Vagina (tissue), 2 donors: ENCODE data around the gene AFAP1. TPM values are rescaled to one million over a fixed set of nuclear protein-coding genes. Genes with fewer than 3 reads are reported as not detected.

ENCODE experiments used
- DNase-seq, 2 donors: peaks; one replicate each; pipeline ENCODE4 v3.0.0-alpha.2; 2017; ENCODE audit errors: extremely low spot score in 2 of 2
- H3K27ac ChIP-seq: fragments of 200-600 bp; sonication (generic); one replicate; pipeline ENCODE4 v1.5.1; 2019
- H3K27me3 ChIP-seq: fragments of 200-600 bp; sonication (generic); one replicate; pipeline ENCODE4 v1.5.1; 2019
- H3K36me3 ChIP-seq, 2 donors: fragments of 200-600 bp; sonication (generic); one replicate each; pipeline ENCODE4 v1.5.1; 2017 to 2019
- H3K4me1 ChIP-seq: fragments of 200-600 bp; sonication (generic); one replicate; pipeline ENCODE4 v1.5.1; 2019
- H3K4me3 ChIP-seq, 2 donors: fragments of 200-600 bp; sonication (generic); 1 replicate in 1 of 2; 2 replicates in 1 of 2; pipeline ENCODE4 v1.5.1; 2016 to 2019
- H3K9me3 ChIP-seq: fragments of 200-600 bp; sonication (generic); one replicate; pipeline ENCODE4 v1.5.1; 2019
- CTCF ChIP-seq, 3 experiments: fragments of 450-650 bp in 2 of 3; fragments of 200-600 bp in 1 of 3; sonication (generic) in 1 of 3; IDR thresholded peaks; one replicate each; pipeline ENCODE4 v1.5.1; 2017 to 2019; ENCODE audit warnings: antibody characterized with exemption in 3 of 3, mild to moderate bottlenecking in 2 of 3, moderate library complexity in 2 of 3
- POLR2A ChIP-seq, 2 donors: fragments of 450-650 bp; IDR thresholded peaks; one replicate each; pipeline ENCODE4 v1.6.1; 2017; ENCODE audit warnings: antibody characterized with exemption in 2 of 2, mild to moderate bottlenecking in 2 of 2, moderate library complexity in 2 of 2
- POLR2AphosphoS5 ChIP-seq, 2 donors: sonication (generic); formaldehyde crosslinking; IDR thresholded peaks; one replicate each; pipeline ENCODE4 v1.9.0; 2017; ENCODE audit warnings: antibody characterized with exemption in 2 of 2, mild to moderate bottlenecking in 2 of 2, low read depth in 1 of 2; ENCODE audit not compliant: insufficient read depth in 1 of 2
- intact Hi-C: fragments of 100-400 bp; cut with DNase I; formaldehyde crosslinking; loops from one replicate; pipeline ENCODE4 v1.15.1; 2023
- total RNA-seq: library from RNA; depleted of rRNA; stranded (reverse); fragments of >200 nt; gene quantifications from one replicate; pipeline ENCODE4 v1.2.3, GENCODE V29; 2016

The AFAP1 gene
- total RNA-seq, 1 donor from 2014 or later = 20.4 TPM

GRCh38 chr4:7781366-7781765, 158.3 kb downstream of the AFAP1 start:
- intact Hi-C loops = no loop called here
- Histone ChIP-seq H3K9me3 (no peaks in the 10 kb centered on the region), H3K4me1 (peaks cover 8% of the 10 kb centered on the region), H3K36me3 (peaks cover 0 to 19% of the 10 kb centered on the region in 2 donors), H3K27ac (no peak overlapping the region), H3K4me3 (no peak overlapping the region), H3K27me3 (no peaks in the 10 kb centered on the region)
- no peak for TF ChIP-seq POLR2A (IDR thresholded peaks at IDR 0.05)
- no peak for TF ChIP-seq POLR2AphosphoS5 (IDR thresholded peaks at IDR 0.05; ENCODE audit: insufficient read depth in 1 of 2, low read depth in 1 of 2)
- no peak for TF ChIP-seq CTCF (IDR thresholded peaks at IDR 0.05)
- no peak for DNase-seq

- Histone ChIP-seq H3K27me3 (no peaks in the 10 kb centered on the region), H3K4me3 (no peak overlapping the region), H3K27ac (no peak overlapping the region), H3K36me3 (peaks cover 0 to 24% of the 10 kb centered on the region in 2 donors), H3K4me1 (peaks cover 8% of the 10 kb centered on the region), H3K9me3 (no peaks in the 10 kb centered on the region)
- intact Hi-C loops = no loop called here
- DNase-seq = no peak
- no peak for TF ChIP-seq CTCF (IDR thresholded peaks at IDR 0.05)
- no peak for TF ChIP-seq POLR2AphosphoS5 (IDR thresholded peaks at IDR 0.05; ENCODE audit: insufficient read depth in 1 of 2, low read depth in 1 of 2)
- TF ChIP-seq POLR2A (IDR thresholded peaks at IDR 0.05) = no peak
Measured at GRCh38 chr4:7780751-7781348, 158.8 kb downstream of the AFAP1 start.

GRCh38 chr4:7779432-7779768, 160.3 kb downstream of the AFAP1 start:
- intact Hi-C loops = no loop called here
- Histone ChIP-seq H3K9me3 (no peaks in the 10 kb centered on the region), H3K27ac (no peak overlapping the region), H3K27me3 (no peaks in the 10 kb centered on the region), H3K4me3 (no peak overlapping the region), H3K4me1 (peaks cover 8% of the 10 kb centered on the region), H3K36me3 (peaks cover 0 to 26% of the 10 kb centered on the region in 2 donors)
- no peak for TF ChIP-seq POLR2AphosphoS5 (IDR thresholded peaks at IDR 0.05; ENCODE audit: insufficient read depth in 1 of 2, low read depth in 1 of 2)
- TF ChIP-seq POLR2A (IDR thresholded peaks at IDR 0.05) = no peak
- no peak for TF ChIP-seq CTCF (IDR thresholded peaks at IDR 0.05)
- no peak for DNase-seq

- DNase-seq = no peak
- Histone ChIP-seq H3K9me3 (no peaks in the 10 kb centered on the region), H3K4me1 (peaks cover 8% of the 10 kb centered on the region), H3K27ac (no peak overlapping the region), H3K27me3 (no peaks in the 10 kb centered on the region), H3K4me3 (no peak overlapping the region), H3K36me3 (peaks cover 0 to 32% of the 10 kb centered on the region in 2 donors)
- no peak for TF ChIP-seq CTCF (IDR thresholded peaks at IDR 0.05)
- intact Hi-C loops = no loop called here
Measured at GRCh38 chr4:7778510-7779431, 160.9 kb downstream of the AFAP1 start.
